Kidney capillary endothelial cell (primary cell): Measurements from ENCODE around the gene CRYBA2.

Source experiments
- DNase-seq: peaks from one replicate; pipeline ENCODE4 v3.0.0-alpha.2; 2018; ENCODE audit warnings: low spot score

CRYBA2 gene

GRCh38 chr2:219023045-219023605 is 29.9 kb upstream of the CRYBA2 start:
- DNase-seq: no peak

DNA sequence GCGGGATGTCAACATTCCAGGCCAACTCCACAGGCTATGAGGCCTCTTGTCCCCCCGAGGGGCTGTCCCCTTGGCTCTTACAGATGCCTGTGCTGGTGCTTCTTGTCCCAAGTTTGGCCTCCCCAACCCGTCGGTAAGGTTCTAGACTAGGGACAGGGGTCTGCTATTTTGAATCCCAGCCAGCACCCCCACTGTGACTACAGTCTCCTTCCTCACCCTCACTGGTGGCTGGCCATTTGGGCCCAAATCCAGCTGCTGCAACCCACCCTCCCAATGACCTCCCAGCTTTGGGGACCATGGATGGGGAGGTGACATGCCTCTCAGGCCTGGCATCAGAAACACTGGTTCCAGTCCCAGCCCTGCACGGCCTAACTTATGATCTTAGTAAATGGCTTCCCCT is 29.4 kb upstream of the CRYBA2 start:
- DNase-seq: no peak

DNA sequence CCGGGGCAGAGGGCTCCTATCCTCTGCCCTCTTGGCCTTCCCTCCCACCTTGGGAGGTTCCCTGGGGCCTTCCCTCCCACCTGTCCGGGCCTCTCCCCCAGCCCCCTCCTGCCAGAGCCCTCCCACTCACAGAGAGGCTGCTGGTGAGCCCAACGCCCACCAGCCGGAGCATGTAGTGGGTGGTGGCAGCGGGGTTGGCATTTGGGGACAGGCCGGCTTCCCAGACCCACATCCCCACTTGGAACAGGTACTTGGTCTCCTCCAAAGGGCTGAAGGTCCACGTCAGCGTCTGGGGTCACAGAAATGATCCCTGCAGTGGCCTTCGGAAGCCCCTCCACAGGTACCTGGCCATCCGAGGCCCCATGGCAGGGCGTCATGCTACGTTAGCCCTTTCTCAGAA is 28.8 kb upstream of the CRYBA2 start:
- no peak for DNase-seq

DNA sequence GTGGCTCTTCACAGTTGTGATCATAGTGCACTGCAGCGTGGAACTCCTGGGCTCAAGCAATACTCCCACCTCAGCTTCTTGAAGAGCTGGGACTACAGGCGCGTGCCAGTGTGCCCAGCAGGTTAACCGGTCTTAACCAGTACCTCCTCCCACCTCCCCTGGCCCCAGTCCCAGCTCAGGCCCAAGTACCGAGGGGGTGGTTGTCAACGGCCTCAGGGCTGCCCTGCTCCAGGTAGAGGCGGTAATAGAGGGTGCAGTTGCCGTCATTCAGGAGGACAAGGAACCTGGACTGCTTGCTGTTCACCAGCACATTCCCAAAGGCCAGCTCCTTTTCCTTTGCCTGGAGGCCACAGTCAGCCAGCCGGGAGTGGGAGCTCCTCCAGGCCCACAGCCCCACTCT is 28.4 kb upstream of the CRYBA2 start:
- no peak for DNase-seq

- DNase-seq: no peak
These were observed 27.6 kb upstream of the CRYBA2 start for GRCh38 chr2:219020604-219021365.

DNA sequence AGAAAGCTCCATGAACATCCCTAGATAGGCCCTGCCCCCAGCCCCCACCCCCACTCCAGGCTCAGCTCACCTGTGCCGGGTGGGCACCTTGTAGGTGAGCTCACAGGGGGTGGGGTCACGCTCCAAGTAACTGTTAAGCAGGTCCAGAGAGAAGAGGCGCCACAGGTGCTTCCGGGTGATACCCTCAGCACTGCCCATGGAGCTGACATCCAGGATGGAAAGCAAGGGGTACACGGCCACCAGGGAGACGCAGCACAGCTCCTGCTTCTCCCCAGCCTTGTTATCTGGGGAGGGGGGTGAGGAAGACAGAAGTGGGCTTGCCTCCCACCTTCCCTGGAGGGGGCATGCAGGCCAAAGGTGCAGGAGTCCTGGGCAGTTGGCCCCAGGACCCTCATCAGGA is 26.2 kb upstream of the CRYBA2 start:
- no peak for DNase-seq

GRCh38 chr2:219018726-219019125 is 25.5 kb upstream of the CRYBA2 start:
- no peak for DNase-seq

DNA sequence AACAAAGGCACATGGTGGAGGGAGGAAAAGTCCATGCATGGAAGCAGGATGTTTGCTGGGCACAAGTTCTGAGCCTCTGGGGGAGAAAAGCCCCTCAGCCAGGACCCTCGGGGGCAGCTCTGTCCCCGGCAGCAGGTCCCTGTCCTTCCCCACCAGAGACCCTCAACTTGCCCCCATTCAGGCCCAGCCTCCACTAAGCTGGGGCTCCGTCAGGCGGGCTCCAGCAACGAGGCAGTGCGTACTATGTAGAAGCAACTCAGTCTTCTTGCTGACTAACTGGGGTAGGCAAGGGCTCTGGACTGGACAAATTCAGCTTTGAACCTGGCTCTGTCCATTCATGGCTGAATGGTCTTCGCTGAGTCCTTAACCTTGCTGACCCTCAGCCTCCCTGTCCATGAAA is 25.1 kb upstream of the CRYBA2 start:
- no peak for DNase-seq

DNA sequence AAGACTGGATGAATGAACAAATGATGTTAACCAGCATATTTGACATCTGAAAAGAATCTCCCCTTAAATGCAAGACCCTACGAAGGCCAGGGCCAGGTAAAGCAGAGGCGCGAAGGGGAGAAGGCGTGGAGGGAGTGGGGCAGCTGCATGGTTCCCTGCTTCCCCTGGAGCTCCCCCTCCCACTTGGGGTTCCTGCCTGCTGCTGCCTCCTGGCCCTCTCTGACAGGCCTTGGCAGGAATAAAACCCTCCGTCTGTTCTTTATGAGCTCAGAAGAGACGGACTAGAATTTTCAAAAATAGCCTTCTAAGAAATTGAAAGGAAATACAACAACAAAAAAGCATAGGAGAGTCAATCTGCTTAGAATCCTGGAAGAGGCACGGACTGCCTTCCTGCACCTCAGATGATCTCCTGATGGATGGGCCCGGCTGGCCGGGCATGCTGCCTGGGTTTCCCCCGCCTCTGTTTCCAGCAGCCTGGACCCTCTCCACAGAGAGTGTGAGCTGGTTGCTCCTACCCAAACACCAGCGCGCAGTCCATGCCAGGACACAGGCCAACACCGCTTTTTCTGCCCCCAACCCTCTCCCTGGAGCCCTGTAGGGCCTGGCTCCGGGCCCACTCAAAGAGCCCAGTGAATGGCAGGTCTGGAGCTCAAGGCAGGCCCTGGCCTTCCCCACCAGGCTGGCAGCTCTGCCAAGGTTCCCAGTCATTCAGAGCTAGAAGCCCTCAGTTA is 24.1 kb upstream of the CRYBA2 start:
- DNase-seq: no peak

- DNase-seq: no peak
These were observed 23.5 kb upstream of the CRYBA2 start for GRCh38 chr2:219016721-219017120.

DNA sequence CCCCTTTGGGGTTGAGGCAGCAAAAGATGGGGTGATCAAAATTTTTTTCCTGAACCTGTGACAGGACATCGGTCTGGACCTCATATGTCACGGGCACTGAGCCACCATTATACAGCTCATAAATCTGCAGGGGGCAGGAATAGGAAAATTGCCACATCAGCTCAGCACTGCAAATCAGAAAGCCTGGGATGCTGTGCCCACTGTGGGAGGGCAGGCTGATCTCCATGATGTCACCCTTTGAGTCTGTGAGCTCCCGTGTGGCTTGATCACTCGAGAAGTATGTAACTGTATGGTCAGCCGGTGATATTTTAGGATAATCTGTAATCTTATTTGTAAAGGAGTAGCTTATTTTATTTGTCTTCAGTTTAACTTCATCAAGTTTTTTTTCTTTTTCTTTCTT is 17.7 kb upstream of the CRYBA2 start:
- DNase-seq: no peak

DNA sequence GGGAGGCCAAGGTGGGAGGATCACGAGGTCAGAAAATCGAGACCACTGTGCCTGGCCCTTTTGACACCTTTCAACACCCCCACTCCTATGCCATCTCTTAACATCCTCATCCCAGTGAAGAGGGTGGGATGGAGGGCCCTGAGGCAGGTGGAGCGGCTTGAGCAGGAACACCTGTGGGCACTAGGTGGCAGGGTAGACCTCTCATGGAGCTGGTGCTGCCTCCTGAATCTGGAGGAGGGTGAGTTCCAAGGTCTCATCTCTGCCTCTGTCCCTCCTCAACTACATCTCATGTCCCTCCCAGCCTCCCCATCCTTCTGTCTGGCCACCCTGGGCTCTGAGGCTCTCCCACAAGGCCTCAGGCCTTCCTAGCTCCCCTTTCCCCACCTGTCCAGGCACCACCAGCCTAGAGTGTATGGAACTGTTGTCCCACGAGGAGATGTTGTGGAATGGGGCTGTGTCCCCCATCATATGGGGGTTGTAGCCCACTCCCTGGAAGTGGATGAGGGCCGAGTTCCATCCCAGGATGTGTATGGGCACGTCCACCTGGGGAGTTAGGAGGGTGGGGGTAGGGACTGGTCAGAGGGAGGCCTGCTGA is 17.0 kb upstream of the CRYBA2 start:
- no peak for DNase-seq

DNA sequence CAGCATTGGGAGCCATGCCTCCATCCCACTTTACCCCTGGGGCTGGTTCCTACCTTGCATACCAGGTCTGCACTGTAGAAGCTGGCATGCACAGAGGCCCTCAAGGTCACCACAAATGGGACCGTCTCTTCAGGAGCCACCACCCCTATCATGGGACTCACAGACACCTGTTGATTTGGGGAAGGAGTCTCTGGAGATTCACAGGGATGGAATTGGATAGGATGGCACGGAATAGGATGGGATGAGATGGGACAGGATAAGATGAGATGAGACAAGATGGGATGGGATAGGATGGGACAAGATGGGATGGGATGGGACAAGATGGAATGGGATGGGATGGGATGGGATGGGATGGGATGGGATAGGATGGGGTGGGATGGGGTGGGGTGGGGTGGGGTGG is 16.1 kb upstream of the CRYBA2 start:
- no peak for DNase-seq

- no peak for DNase-seq
These were observed 10.8 kb upstream of the CRYBA2 start for GRCh38 chr2:219003979-219004378.

GRCh38 chr2:219003267-219003634 is 10.0 kb upstream of the CRYBA2 start:
- no peak for DNase-seq

DNA sequence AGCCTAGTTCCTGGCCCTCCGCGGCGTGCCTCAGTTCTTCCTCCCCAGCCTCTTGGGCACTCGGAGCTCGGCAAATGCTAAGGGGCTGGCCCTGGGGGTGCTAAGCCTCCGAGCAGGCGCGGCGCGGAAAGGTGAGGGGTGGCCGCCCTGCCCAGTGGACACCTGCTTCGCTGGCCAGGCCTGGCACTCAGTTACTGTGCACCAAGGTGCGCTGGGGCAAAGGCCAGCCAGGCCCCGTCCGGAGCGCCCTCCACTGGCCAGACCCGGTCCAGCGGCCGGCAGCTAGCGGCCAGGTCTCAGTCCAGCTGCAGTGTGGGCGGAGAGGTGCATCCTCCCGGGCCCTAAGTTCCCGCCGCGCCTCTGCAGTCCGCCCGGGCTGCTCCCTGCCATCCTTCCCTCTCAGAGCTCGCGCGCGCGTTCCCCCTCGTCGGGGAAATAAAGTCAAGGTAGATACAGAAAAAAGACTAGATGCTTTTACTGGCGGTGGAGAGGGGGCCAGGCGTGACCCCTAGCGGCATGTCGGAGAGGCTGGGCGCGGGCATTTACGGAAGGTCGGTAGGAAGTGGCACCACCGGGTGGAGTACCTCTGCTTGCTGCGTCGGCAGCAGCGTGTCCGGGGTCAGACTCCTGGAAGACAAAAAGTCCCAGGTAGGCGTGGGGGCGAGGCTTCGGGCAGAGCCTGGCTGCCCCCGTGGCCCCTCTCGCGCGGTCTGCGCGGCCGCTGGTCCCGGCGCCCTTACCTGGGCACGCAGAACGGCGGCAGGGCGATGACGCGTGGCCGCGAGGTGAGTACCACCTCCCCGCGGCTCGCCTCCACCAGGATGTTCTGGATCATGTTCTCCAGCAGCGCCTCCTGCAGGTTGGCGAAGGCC is 9.4 kb upstream of the CRYBA2 start:
- DNase-seq: no peak

- DNase-seq: no peak
These were observed 8.6 kb upstream of the CRYBA2 start for GRCh38 chr2:219001577-219002394.

- no peak for DNase-seq
These were observed 7.9 kb upstream of the CRYBA2 start for GRCh38 chr2:219001100-219001576.

DNA sequence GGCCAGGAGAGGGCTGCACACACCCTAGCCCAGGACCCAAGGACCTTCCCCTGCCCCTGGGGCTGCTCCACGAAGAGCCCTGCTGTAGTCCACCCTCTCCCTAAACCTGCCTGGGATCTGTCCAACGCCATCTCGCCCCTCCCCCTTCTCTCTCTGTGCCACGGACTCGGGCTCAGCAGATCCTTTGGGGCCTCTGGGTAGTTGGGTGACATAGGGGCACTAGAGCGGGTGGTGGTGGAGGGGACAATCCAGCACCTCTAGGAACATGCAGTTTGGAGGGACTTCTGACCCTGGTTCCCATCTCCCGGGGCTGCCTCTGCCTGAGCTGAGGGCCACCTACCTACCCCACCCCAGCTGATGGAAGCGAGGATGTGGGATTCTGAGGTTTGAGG is 7.3 kb upstream of the CRYBA2 start:
- DNase-seq: no peak

- no peak for DNase-seq
These were observed 6.8 kb upstream of the CRYBA2 start for GRCh38 chr2:218999881-219000568.
